ENCODE measurements around the gene ENPP1.
"Not testable (repeated sequence)": the region's sequence is repeated elsewhere in the genome, so short reads cannot be mapped to it uniquely, and the experiment has no call there.

The ENPP1 gene

DNA sequence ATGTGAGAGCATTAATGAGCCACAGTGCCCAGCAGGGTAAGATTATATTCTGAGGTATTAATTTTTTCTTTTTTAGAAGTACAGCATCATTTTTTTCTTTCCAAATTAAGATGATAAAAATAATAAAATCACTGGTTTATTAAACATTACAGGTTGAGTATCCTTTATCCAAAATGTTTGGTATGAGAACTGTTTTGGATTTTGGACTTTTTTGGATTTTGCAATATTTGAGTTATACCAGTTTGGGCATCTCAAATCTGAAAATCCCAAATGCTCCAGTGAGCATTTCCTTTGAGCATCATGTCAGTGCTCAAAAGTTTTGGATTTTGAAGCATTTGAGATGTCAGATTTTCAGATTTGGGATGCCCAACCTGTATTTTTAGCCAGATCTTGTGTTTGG, 44.4 kb downstream of the ENPP1 start:
- Histone ChIP-seq H3K27ac (ENCODE audit: low read depth, low read length) (no peak overlapping the region), H3K9ac (ENCODE audit: low read length) (no peak overlapping the region), H3K27me3 (ENCODE audit: low read length) (no peaks in the 10 kb centered on the region), H3K9me3 (ENCODE audit: insufficient read depth, low read length) (no peaks in the 10 kb centered on the region), H2AFZ (ENCODE audit: low read depth, low read length, severe bottlenecking) (no peak overlapping the region), H3F3A (ENCODE audit: insufficient read depth) (no peaks in the 10 kb centered on the region), H3K79me2 (ENCODE audit: insufficient read depth, low read length) (no peaks in the 10 kb centered on the region), H3K9me2 (replicated peaks; ENCODE audit: insufficient read depth, low read length) (no peaks in the 10 kb centered on the region), H3K36me3 (ENCODE audit: low read length) (no peaks in the 10 kb centered on the region), H3K4me3 (ENCODE audit: insufficient read depth, low read length, poor library complexity, severe bottlenecking) (no peak overlapping the region), H4K20me1 (ENCODE audit: low read depth, low read length) (no peaks in the 10 kb centered on the region), H3K4me2 (ENCODE audit: low read depth, low read length, poor library complexity, severe bottlenecking) (no peak overlapping the region)
- TF ChIP-seq EZH2phosphoT487 (conservative IDR thresholded peaks at IDR 0.05; ENCODE audit: low read length) (no peak), CTCF (IDR thresholded peaks at IDR 0.05; ENCODE audit: insufficient read depth, low read length, poor library complexity, severe bottlenecking) (no peak)

DNA sequence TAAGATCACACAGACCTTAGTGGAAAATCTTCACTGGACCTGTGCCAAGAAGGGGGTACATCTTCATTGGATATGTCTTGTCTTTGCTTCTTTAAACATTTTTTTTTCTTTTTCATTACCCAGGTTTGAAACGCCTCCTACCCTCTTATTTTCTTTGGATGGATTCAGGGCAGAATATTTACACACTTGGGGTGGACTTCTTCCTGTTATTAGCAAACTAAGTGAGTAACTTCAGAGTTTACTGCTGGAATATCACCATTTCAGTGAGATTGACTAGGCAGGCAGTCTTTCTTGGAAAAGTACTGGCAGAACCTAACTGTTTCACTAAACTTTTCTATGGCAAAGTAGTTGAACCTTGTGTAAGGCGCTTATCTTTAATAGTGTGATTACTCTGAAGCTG, 47.0 kb downstream of the ENPP1 start:
- Histone ChIP-seq H3K9ac (ENCODE audit: low read length) (no peak overlapping the region), H3K36me3 (ENCODE audit: low read length) (no peaks in the 10 kb centered on the region), H3K79me2 (ENCODE audit: insufficient read depth, low read length) (no peaks in the 10 kb centered on the region), H3K9me2 (replicated peaks; ENCODE audit: insufficient read depth, low read length) (no peaks in the 10 kb centered on the region), H3K27ac (ENCODE audit: low read depth, low read length) (no peak overlapping the region), H3K4me2 (ENCODE audit: low read depth, low read length, poor library complexity, severe bottlenecking) (no peak overlapping the region), H3F3A (ENCODE audit: insufficient read depth) (no peaks in the 10 kb centered on the region), H3K27me3 (ENCODE audit: low read length) (no peaks in the 10 kb centered on the region), H4K20me1 (ENCODE audit: low read depth, low read length) (no peaks in the 10 kb centered on the region), H3K4me3 (ENCODE audit: insufficient read depth, low read length, poor library complexity, severe bottlenecking) (no peak overlapping the region), H3K9me3 (ENCODE audit: insufficient read depth, low read length) (no peaks in the 10 kb centered on the region), H2AFZ (ENCODE audit: low read depth, low read length, severe bottlenecking) (no peak overlapping the region)
- no peak for TF ChIP-seq EZH2phosphoT487 (conservative IDR thresholded peaks at IDR 0.05; ENCODE audit: low read length)
- no peak for TF ChIP-seq CTCF (IDR thresholded peaks at IDR 0.05; ENCODE audit: insufficient read depth, low read length, poor library complexity, severe bottlenecking)

DNA sequence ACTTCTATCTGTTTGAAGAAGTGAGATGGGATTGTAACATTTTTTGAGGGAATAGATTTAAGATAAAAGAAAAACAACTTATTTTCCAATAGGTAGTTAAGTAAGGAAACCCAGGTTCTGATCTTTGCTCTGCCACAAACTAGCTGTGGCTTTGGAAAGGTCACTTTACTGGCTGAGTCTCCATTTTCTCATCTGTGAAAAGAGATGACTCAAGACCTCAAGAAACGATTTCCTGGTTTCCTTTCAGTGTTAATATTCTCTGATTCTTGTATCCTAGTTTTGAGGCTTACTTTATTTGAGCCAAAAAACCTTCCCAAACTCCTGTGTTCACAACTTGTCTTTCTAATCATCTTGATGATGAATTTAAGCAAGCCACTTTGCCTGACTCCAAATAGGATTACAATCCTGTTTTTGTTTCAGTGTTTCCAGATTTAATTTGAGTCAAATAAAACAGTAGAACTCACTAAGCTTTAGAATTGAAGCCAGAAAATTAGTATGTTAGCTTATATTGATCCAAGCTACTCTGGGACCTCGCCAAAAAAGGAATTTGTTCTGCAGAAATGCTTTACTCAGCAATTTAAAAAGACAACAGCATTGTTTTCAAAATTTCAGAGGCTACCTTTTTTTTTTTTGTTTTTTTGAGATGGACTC, 51.1 kb downstream of the ENPP1 start:
- Histone ChIP-seq H3K27ac (ENCODE audit: low read depth, low read length) (no peak overlapping the region), H3K9ac (ENCODE audit: low read length) (no peak overlapping the region), H3K9me3 (ENCODE audit: insufficient read depth, low read length) (no peaks in the 10 kb centered on the region), H4K20me1 (ENCODE audit: low read depth, low read length) (no peaks in the 10 kb centered on the region), H3K79me2 (ENCODE audit: insufficient read depth, low read length) (no peaks in the 10 kb centered on the region), H3K36me3 (ENCODE audit: low read length) (no peaks in the 10 kb centered on the region), H3K27me3 (ENCODE audit: low read length) (no peaks in the 10 kb centered on the region), H2AFZ (ENCODE audit: low read depth, low read length, severe bottlenecking) (no peak overlapping the region), H3K9me2 (replicated peaks; ENCODE audit: insufficient read depth, low read length) (no peaks in the 10 kb centered on the region), H3F3A (ENCODE audit: insufficient read depth) (no peaks in the 10 kb centered on the region), H3K4me2 (ENCODE audit: low read depth, low read length, poor library complexity, severe bottlenecking) (no peak overlapping the region), H3K4me3 (ENCODE audit: insufficient read depth, low read length, poor library complexity, severe bottlenecking) (no peak overlapping the region)
- TF ChIP-seq EZH2phosphoT487 (conservative IDR thresholded peaks at IDR 0.05; ENCODE audit: low read length), result no peak
- no peak for TF ChIP-seq CTCF (IDR thresholded peaks at IDR 0.05; ENCODE audit: insufficient read depth, low read length, poor library complexity, severe bottlenecking)

GRCh38 chr6:131859658-131860057, 51.8 kb downstream of the ENPP1 start:
- H3K9me2 ChIP-seq (replicated peaks; ENCODE audit: insufficient read depth, low read length); H4K20me1 ChIP-seq (ENCODE audit: low read depth, low read length); H3F3A ChIP-seq (ENCODE audit: insufficient read depth); H3K9ac ChIP-seq (ENCODE audit: low read length); H3K36me3 ChIP-seq (ENCODE audit: low read length); H3K4me2 ChIP-seq (ENCODE audit: low read depth, low read length, poor library complexity, severe bottlenecking); H2AFZ ChIP-seq (ENCODE audit: low read depth, low read length, severe bottlenecking); H3K27ac ChIP-seq (ENCODE audit: low read depth, low read length); H3K79me2 ChIP-seq (ENCODE audit: insufficient read depth, low read length); H3K9me3 ChIP-seq (ENCODE audit: insufficient read depth, low read length); H3K4me3 ChIP-seq (ENCODE audit: insufficient read depth, low read length, poor library complexity, severe bottlenecking); H3K27me3 ChIP-seq (ENCODE audit: low read length): not testable (repeated sequence)
